HG02970 (cell line): ENCODE data around the gene MYO1B.

Source experiments
- ATAC-seq: cut with Tn5 transposase; IDR thresholded peaks from one replicate; pipeline ENCODE4 v1.9.1; 2021; ENCODE audit warnings: mild to moderate bottlenecking, moderate library complexity, moderate number of reproducible peaks; ENCODE audit not compliant: unreplicated experiment, low FRiP score

MYO1B gene

GRCh38 chr2:191318037-191318728 is 73.0 kb downstream of the MYO1B start:
- no peak for ATAC-seq

GRCh38 chr2:191318729-191319078 is 73.5 kb downstream of the MYO1B start:
- ATAC-seq, result no peak

DNA sequence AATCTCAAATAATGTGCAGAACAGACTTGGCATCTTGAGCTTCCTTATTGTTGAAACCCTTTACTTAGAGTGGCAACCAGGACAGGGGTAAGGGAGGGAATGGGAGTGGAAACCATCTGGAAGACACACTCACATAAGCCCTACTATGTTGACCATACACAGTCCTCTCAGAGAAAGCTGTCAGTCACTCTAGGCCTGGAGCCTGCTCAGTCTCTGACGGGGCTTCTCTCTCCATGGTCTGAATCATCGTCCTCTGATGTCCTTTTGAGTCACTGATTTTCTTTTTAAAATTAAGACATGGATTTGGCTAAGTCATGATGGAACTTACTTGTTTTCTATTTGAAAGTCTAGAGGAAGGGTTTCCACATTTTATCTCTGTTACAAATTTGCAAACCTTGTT is 74.0 kb downstream of the MYO1B start:
- ATAC-seq, result no peak

- ATAC-seq, result no peak
Observed at GRCh38 chr2:191320881-191321280, 75.7 kb downstream of the MYO1B start.

- ATAC-seq, result no peak
Observed at GRCh38 chr2:191321861-191322662, 76.9 kb downstream of the MYO1B start.

DNA sequence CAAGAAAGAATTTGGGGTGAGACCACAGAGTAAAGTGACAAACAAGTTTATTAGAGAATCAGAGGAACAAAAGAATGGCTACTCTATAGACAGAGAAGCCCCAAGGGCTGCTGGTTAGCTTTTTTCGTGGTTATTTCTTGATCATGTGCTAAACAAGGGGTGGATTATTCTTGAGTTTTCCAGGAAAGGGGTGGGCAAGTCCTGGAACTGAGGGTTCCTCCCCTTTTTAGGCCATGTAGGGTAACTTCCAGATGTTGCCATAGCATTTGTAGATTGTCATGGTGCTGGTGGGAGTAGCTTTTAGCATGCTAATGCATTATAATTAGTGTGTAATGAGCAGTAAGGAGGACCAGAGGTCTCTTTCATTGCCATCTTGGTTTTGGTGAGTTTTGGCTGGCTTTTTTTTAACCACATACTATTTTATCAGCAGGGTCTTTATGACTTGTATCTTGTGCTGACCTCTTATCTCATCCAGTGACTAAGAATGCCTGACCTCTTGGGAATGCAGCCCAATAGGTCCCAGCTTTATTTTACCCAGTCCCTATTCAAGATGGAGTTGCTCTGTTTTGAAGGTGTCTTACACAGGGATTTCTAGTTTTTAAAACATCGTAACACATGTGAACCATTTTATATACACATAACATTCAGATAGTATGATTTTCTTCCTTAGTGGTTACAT is 77.8 kb downstream of the MYO1B start:
- ATAC-seq, result no peak

DNA sequence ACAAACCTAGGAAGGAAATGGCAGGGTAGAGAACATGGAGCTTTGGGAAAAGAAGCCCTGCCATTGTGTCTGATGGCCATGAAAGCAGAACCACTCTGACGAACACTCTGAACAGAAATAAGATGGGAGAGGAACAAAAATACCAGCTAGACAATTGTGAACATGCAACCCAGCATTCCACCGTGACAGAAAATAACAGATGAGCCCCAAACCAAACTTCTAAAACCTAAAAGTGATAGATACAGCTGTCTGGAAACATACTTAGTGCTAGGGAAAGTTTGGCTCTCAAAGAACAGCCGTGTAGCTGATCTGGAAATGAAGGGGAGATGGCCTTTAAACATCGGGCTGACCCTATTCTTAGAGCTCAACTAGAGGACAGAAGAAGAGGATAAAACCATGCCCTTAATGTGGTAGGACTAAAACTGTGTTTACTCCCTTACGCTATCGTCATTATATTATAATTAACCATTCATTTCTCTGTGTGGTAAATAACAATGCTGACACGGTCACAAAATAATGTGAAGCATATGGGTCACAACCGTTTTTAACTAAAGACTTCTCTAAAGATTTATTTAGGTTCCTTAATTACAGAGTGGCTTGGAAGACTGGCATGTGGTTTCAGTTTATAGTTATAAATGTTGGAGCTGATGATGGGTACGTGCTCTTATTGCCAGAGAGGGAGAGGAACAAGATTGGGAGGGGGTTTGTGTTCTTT is 80.6 kb downstream of the MYO1B start:
- no peak for ATAC-seq

GRCh38 chr2:191327484-191327883 is 82.3 kb downstream of the MYO1B start:
- ATAC-seq, result no peak

- ATAC-seq, result no peak
Observed at GRCh38 chr2:191328150-191328809, 83.1 kb downstream of the MYO1B start.

GRCh38 chr2:191329841-191330240 is 84.6 kb downstream of the MYO1B start:
- no peak for ATAC-seq

DNA sequence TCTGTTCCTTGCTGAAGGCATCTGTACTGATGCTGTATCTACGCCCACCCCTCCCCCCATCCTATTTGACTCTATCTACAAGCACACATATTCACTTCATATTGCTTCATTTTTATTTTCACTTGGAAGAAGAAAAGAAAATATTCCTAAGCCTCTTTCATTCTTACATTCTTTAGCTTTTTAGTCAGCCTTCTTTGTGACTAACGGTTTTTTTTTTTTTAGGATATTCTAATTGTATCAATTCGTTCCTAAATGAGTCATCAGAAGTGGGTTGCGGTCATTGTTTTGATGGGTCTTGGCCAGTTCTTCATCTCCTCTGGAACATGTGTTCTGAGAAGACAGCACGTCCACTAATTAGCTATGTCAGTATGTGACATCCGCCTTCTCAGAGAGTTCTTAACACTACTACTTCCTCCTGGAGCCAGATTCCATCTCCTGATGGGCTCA is 88.7 kb downstream of the MYO1B start:
- no peak for ATAC-seq

GRCh38 chr2:191335875-191336464 is 90.8 kb downstream of the MYO1B start:
- no peak for ATAC-seq

DNA sequence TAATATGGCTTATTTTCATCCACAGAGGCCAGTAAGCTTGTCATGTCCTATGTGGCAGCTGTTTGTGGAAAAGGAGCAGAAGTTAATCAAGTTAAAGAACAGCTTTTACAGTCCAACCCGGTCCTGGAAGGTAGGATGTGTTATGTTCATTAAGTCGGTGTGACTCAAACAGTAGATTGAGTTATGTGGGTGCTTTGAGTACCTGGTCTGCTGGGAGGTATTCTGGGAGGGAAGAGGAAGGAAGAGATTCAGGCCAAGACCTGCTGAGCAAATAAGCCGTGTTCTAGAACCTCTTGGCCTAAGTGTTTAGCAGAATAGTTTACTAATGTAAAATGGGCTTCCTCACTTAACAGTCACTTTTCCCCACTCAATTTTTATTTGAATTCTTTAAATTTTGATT is 96.2 kb downstream of the MYO1B start:
- ATAC-seq, result no peak

DNA sequence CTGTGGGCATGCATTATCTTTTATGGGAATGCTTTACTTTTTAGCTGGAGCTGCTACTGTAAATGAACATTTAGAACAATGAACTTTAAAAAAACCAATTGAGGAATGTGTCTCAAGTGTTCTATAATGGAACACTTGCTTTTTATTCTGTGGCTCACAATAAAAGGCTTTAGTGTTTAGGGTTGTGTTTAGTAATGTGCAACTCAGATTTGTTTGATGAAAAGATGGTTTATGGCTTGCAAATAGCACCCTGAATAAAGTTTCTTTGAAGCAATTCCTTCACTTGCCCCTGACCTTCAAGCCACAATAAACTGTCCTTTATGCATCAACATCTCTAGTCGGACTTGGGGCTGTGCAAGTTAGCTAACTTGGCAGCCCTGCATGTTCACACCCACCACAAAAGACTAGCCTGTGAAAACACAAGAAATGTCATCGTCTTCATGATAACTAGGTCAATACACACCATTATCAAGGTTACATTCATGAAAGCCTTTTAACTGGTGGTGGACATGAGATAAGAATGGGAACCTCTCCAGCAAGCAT is 98.7 kb downstream of the MYO1B start:
- ATAC-seq, result no peak

- no peak for ATAC-seq
Observed at GRCh38 chr2:191345788-191346187, 100.6 kb downstream of the MYO1B start.

DNA sequence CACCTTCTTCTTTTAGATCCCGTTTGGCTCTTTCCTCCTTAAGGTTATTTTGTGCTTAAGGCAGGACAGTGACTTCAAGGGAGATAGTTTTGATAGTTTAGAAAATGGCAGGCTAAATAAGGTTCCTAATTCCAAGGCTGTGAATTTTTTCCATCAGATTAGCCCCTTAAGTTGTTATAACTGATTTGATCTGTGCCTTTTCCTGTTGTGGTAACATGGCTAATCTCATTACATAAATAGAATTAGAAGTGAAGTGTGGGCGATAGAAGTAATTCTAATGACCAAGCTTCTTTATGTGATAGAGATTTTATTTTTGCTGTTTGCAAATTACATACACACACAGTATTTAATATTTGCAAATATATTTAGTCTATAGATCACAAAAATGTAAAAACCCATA is 102.0 kb downstream of the MYO1B start:
- no peak for ATAC-seq

- ATAC-seq, result no peak
Observed at GRCh38 chr2:191347881-191348280, 102.7 kb downstream of the MYO1B start.

- no peak for ATAC-seq
Observed at GRCh38 chr2:191349990-191350389, 104.8 kb downstream of the MYO1B start.

DNA sequence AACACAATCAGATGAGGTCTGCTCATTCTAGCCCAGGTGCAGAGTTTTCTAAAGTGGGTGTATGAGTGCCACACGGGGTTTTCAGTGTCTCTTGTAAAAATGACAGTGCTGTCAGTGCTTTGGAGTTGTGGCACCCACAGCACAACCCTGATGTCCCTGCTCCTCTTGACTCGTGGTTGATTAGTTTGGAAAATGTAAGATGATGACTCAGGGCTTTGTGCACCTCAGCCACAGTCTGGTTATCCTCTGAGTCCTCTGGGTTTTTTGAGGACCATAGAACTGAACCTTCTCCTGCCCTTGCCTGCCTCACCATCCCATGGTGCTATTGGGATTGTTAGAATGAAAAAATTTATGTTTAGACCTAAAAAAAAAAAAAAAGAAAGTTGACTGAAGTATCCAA is 105.6 kb downstream of the MYO1B start:
- ATAC-seq, result no peak

DNA sequence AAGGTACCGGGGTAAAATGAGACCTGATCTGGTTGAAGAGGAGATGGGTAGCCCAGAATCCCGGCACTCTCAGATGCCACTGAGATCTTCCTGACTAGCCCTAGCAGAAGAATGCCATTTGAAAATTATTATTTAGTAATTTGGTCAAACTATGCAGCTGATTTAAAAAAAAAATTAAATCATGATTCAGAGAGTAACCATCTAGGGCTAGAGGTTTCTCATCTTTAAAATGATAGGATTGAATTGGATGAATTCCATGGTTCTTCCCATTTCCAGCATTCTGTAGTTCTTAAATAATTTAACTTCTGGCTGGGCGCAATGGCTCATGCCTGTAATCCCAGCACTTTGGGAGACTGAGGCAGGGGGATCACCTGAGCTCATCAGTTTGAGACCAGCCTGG is 106.1 kb downstream of the MYO1B start:
- ATAC-seq, result no peak
